ENCODE results near the gene MRGPRX2. TPM values are rescaled to one million over a fixed set of nuclear protein-coding genes. Genes with fewer than 3 reads are reported as not detected.

Gene MRGPRX2
- total RNA-seq, 3 donors from 2014 or later, result 0.24 to 0.98 TPM; not detected in 1

GRCh38 chr11:19059833-19060232, 684 bp downstream of the MRGPRX2 start:
- no peak for TF ChIP-seq CTCF (IDR thresholded peaks at IDR 0.05)
- Histone ChIP-seq H3K4me1 (ENCODE audit: low read depth) (no peaks in the 10 kb centered on the region), H3K4me3 (no peak overlapping the region), H3K9me3 (no peaks in the 10 kb centered on the region), H3K36me3 (ENCODE audit: low read depth) (no peaks in the 10 kb centered on the region)
- intact Hi-C loops (cut with DNase I, micrococcal nuclease), result no loop called here
- DNase-seq (no peak), ATAC-seq (no peak)

GRCh38 chr11:19055905-19056304, 4.6 kb downstream of the MRGPRX2 start:
- no peak for TF ChIP-seq CTCF (IDR thresholded peaks at IDR 0.05)
- Histone ChIP-seq H3K36me3 (ENCODE audit: low read depth) (no peaks in the 10 kb centered on the region), H3K9me3 (no peaks in the 10 kb centered on the region), H3K4me1 (ENCODE audit: low read depth) (no peaks in the 10 kb centered on the region), H3K4me3 (no peak overlapping the region)
- no peak for ATAC-seq
- intact Hi-C loops (cut with DNase I, micrococcal nuclease), result no loop called here
- DNase-seq, result no peak

GRCh38 chr11:19055016-19055415, 5.5 kb downstream of the MRGPRX2 start:
- ATAC-seq (no peak), DNase-seq (no peak)
- Histone ChIP-seq H3K4me3 (no peak overlapping the region), H3K9me3 (no peaks in the 10 kb centered on the region), H3K36me3 (ENCODE audit: low read depth) (no peaks in the 10 kb centered on the region), H3K4me1 (ENCODE audit: low read depth) (no peaks in the 10 kb centered on the region)
- TF ChIP-seq CTCF (IDR thresholded peaks at IDR 0.05), result no peak
- intact Hi-C loops (cut with DNase I, micrococcal nuclease), result no loop called here

GRCh38 chr11:19053909-19054308, 6.6 kb downstream of the MRGPRX2 start:
- no peak for TF ChIP-seq CTCF (IDR thresholded peaks at IDR 0.05)
- intact Hi-C loops (cut with DNase I, micrococcal nuclease), result no loop called here
- DNase-seq (no peak), ATAC-seq (no peak)
- H3K36me3 ChIP-seq (ENCODE audit: low read depth), result no peaks in the 10 kb centered on the region
- H3K4me1 ChIP-seq (ENCODE audit: low read depth), result no peaks in the 10 kb centered on the region
- no peaks in the 10 kb centered on the region for H3K9me3 ChIP-seq
- no peak overlapping the region for H3K4me3 ChIP-seq

GRCh38 chr11:19050281-19050680, 10.2 kb downstream of the MRGPRX2 start:
- intact Hi-C loops (cut with DNase I, micrococcal nuclease), result no loop called here
- TF ChIP-seq CTCF (IDR thresholded peaks at IDR 0.05), result no peak
- Histone ChIP-seq H3K4me1 (ENCODE audit: low read depth) (no peaks in the 10 kb centered on the region), H3K4me3 (no peak overlapping the region), H3K36me3 (ENCODE audit: low read depth) (no peaks in the 10 kb centered on the region), H3K9me3 (no peaks in the 10 kb centered on the region)
- DNase-seq, result no peak
- no peak for ATAC-seq

- ATAC-seq (no peak), DNase-seq (no peak)
- Histone ChIP-seq H3K4me1 (ENCODE audit: low read depth) (no peaks in the 10 kb centered on the region), H3K36me3 (ENCODE audit: low read depth) (no peaks in the 10 kb centered on the region), H3K4me3 (no peak overlapping the region), H3K9me3 (no peaks in the 10 kb centered on the region)
- intact Hi-C loops (cut with DNase I, micrococcal nuclease), result no loop called here
- TF ChIP-seq CTCF (IDR thresholded peaks at IDR 0.05), result no peak
Observed at GRCh38 chr11:19049351-19049750, 11.2 kb downstream of the MRGPRX2 start.
